Testis (tissue), 2 donors: Measurements from ENCODE around the gene RP9.

Experiments
- CTCF ChIP-seq, 3 experiments: fragments of 450-650 bp in 2 of 3; fragments of 200-600 bp in 1 of 3; sonication (generic) in 1 of 3; IDR thresholded peaks; one replicate each; pipeline ENCODE4 v1.5.1; 2016 to 2019; ENCODE audit warnings: antibody characterized with exemption in 3 of 3, mild to moderate bottlenecking in 2 of 3, moderate library complexity in 1 of 3
- POLR2A ChIP-seq: fragments of 450-650 bp; IDR thresholded peaks from one replicate; pipeline ENCODE4 v1.6.1; 2017; ENCODE audit warnings: antibody characterized with exemption, mild to moderate bottlenecking, moderate library complexity

GRCh38 chr7:33089142-33089541, 20.1 kb downstream of the RP9 start:
- TF ChIP-seq POLR2A = no peak
- TF ChIP-seq CTCF (IDR thresholded peaks at IDR 0.05) = no peak
